Ishikawa (cell line): ENCODE measurements around the gene TXNL4B.

Source experiments
- CEBPB ChIP-seq: IDR thresholded peaks from 2 replicates; pipeline ENCODE4 v1.6.1; 2012
- CREB1 ChIP-seq: IDR thresholded peaks from 2 replicates; pipeline ENCODE4 v1.6.1; 2012; ENCODE audit warnings: low read depth
- EGR1 ChIP-seq: IDR thresholded peaks from 2 replicates; pipeline ENCODE4 v1.6.1; 2012
- EP300 ChIP-seq: IDR thresholded peaks from 2 replicates; pipeline ENCODE4 v1.6.1; 2012; ENCODE audit warnings: borderline replicate concordance
- FOXM1 ChIP-seq: IDR thresholded peaks from 2 replicates; pipeline ENCODE4 v1.6.1; 2012; ENCODE audit warnings: low read depth, borderline replicate concordance
- NFIC ChIP-seq: IDR thresholded peaks from 2 replicates; pipeline ENCODE4 v1.6.1; 2012
- RAD21 ChIP-seq: IDR thresholded peaks from 2 replicates; pipeline ENCODE4 v1.6.1; 2012; ENCODE audit warnings: low read depth
- REST ChIP-seq: IDR thresholded peaks from 2 replicates; pipeline ENCODE4 v1.6.1; 2012; ENCODE audit warnings: low read depth, mild to moderate bottlenecking
- TAF1 ChIP-seq: IDR thresholded peaks from 2 replicates; pipeline ENCODE4 v1.6.1; 2012; ENCODE audit warnings: low read depth, mild to moderate bottlenecking
- TCF12 ChIP-seq: IDR thresholded peaks from 2 replicates; pipeline ENCODE4 v1.6.1; 2012; ENCODE audit warnings: low read depth
- TEAD4 ChIP-seq: IDR thresholded peaks from 2 replicates; pipeline ENCODE4 v1.6.1; 2012
- YY1 ChIP-seq: IDR thresholded peaks from 2 replicates; pipeline ENCODE4 v1.6.1; 2012; ENCODE audit warnings: low read depth
- ZBTB7A ChIP-seq: IDR thresholded peaks from 2 replicates; pipeline ENCODE4 v1.6.1; 2012; ENCODE audit warnings: low read depth
- TF ChIP-seq, protein P1 (sequence below): IDR thresholded peaks from 2 replicates; pipeline ENCODE4 v1.6.1; 2012
- TF ChIP-seq, protein P2 (sequence below): IDR thresholded peaks from 2 replicates; pipeline ENCODE4 v1.6.1; 2012

Gene TXNL4B

DNA sequence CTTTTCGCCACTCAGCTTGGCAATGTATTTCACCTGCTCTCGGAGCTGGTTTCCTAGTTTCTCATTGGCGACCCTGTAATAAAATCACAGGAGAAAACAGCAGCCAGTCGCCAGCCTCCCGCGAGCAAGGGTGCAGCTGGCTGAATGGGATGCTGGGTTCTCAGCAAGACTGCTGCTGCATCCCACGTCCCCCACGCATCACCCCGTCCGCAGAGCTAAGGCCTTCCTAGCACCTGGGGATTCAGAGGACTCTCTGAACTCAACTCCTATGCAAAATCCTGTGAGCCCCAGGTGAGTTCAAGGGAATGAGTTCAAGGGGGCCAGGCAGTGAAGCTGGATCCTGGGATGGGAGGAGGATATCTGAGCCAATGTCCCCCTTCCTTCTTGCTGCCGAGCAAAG lies 29.5 kb upstream of the TXNL4B start:
- TF ChIP-seq, protein P1, sequence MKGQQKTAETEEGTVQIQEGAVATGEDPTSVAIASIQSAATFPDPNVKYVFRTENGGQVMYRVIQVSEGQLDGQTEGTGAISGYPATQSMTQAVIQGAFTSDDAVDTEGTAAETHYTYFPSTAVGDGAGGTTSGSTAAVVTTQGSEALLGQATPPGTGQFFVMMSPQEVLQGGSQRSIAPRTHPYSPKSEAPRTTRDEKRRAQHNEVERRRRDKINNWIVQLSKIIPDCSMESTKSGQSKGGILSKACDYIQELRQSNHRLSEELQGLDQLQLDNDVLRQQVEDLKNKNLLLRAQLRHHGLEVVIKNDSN, result no peak
- TF ChIP-seq CREB1 (no peak), TEAD4 (no peak), REST (no peak), NFIC (no peak), TCF12 (no peak)

DNA sequence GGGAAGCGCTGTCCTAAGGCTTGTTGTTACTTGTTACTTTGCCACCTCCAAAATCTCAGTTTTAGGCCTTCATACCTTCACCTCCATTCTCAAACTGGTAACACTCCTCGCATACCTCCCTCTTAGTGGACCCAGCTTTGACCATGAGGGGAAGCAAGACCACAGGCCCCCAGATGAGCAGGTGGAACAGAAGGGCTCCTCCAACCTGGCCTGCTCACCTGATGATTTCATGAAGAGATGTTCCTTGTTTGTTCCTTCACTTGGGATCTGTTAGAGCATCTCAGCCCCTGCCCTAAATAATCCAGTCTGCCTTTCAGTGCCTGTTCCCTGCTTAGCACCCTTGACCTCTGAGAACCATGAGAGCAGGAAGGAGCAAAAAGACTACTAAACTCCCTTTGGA lies 28.9 kb upstream of the TXNL4B start:
- TF ChIP-seq FOXM1 (no peak), EGR1 (no peak), ZBTB7A (no peak), TAF1 (no peak), RAD21 (no peak), YY1 (no peak), CREB1 (no peak), REST (no peak), EP300 (no peak), NFIC (no peak), TEAD4 (no peak)
- TF ChIP-seq, protein P1, result no peak
- TF ChIP-seq, protein P2, sequence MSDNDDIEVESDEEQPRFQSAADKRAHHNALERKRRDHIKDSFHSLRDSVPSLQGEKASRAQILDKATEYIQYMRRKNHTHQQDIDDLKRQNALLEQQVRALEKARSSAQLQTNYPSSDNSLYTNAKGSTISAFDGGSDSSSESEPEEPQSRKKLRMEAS, result no peak

- TF ChIP-seq NFIC (no peak), ZBTB7A (no peak), YY1 (no peak), EGR1 (no peak), CEBPB (no peak), EP300 (no peak), TCF12 (no peak), TEAD4 (no peak), CREB1 (no peak), RAD21 (no peak), REST (no peak), TAF1 (no peak), FOXM1 (no peak)
- TF ChIP-seq, protein P2, result no peak
- TF ChIP-seq, protein P1, result no peak
Observed at GRCh38 chr16:72120026-72120425, 26.6 kb upstream of the TXNL4B start.

- no peak for TF ChIP-seq TCF12
- no peak for TF ChIP-seq RAD21
- no peak for TF ChIP-seq NFIC
- no peak for TF ChIP-seq EGR1
- no peak for TF ChIP-seq TEAD4
- TF ChIP-seq TAF1, result no peak
- no peak for TF ChIP-seq REST
- TF ChIP-seq, protein P1, result no peak
- no peak for TF ChIP-seq ZBTB7A
- TF ChIP-seq FOXM1, result no peak
- TF ChIP-seq CEBPB, result no peak
Observed at GRCh38 chr16:72113616-72113945, 20.2 kb upstream of the TXNL4B start.
